Measurements from ENCODE around the gene RAB4A.
A peak's percentile ranks its signal among the peaks of the same experiment; 100 is the strongest.
"Not testable (repeated sequence)": the region's sequence is repeated elsewhere in the genome, so short reads cannot be mapped to it uniquely, and the experiment has no call there.

RAB4A gene

DNA sequence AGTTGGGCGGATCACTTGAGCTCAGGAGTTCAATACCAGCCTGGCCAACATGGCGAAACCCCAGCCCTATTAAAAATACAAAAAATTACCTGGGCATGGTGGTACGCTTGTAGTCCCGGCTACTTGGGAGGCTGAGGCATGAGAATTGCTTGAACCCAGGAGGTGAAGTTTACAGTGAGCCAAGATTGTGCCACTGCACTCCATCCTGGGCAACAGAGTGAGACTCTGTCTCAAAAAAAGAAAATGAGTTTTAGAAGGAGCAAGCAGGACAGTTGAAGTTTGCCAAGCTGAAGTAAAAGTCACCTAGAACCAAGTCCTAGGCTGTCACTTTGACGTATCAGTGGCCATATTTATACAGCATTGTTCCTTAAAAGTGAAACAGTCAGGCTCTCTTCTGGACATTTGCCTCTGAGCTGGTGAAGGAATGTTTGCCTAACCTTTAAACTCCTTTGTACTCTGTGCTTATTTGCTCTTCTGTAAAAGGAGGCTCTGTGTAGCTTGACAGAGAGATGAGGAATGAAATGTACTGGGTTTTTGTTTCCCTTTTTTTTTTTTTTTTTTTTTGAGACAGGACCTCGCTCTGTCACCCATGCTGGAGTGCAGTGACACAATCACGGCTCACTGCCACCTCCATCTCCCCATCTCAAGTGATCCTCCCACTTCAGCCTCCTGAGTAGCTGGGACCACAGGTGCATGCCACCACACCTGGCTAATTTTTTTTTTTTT, 2.8 kb downstream of the RAB4A start:
- FAIRE-seq, result no peak

GRCh38 chr1:229275005-229275404, 4.1 kb downstream of the RAB4A start:
- no peak for FAIRE-seq

- FAIRE-seq, result no peak
Observed at GRCh38 chr1:229278120-229278741, 7.3 kb downstream of the RAB4A start.

DNA sequence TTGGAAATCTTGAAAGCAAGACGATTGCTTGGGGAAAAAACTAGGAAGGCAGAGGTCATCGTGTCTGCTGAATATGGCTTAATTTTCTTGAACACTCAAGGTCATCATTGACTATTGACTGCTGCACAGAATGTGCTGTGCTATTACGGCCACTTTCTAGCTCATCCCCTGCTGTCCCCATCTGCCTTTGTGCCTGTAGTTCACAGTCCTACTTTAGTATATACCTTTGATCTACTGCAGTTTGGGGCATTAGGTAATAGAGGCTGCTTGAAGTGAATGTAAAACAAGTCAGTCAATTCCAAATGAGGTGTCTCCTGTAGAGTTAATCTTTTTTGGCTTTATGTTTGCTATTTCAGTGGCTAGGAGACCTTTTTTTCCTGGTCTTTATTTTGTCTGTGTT, 8.3 kb downstream of the RAB4A start:
- no peak for FAIRE-seq

GRCh38 chr1:229280037-229280828, 9.3 kb downstream of the RAB4A start:
- peak; percentile 58 for FAIRE-seq

DNA sequence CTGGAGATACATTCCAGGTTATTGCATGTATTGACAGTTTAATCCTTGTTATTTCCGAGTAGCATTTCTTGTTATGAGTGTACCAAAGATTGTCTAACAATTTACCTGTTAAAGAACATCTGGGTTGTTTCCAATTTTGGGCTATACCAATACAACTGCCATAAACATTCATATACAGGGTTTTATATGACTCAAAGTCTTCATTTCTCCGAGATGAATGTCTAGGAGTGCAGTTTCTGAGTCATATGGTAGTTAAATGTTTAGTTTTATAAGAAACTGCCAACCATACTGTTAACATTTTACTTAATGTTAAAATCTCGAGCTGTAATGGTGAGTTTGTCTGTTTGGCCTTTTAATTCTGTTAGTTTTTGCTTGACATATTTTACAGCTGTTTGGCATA, 10.0 kb downstream of the RAB4A start:
- FAIRE-seq, result no peak

GRCh38 chr1:229281339-229281926, 10.5 kb downstream of the RAB4A start:
- no peak for FAIRE-seq

DNA sequence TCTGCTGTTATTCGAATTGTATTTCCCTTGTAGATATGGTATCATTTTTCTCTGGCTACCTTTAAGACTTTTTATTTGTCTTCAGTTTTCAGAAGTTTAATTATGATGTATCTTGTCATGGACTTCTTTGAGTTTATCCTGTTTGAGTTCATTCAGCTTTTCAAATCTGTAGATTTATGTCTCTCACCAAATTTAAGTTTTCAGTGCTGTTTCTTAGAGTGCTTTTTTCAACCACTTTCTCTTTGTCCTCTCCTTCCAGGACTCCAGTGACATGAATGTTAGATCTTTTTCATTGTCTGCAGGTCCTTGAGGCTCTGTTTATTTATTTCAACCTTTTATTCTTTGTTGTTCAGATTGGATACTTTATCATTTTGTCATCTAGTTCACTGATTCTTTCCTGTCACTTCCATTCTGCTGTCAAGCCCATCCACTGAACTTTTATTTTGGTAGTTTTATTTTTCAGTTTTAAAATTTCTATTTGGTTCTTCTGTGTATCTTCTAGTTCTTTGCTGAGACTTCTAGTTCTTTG, 11.4 kb downstream of the RAB4A start:
- peak; percentile 58 for FAIRE-seq

- FAIRE-seq, result no peak
Observed at GRCh38 chr1:229283183-229283611, 12.3 kb downstream of the RAB4A start.

GRCh38 chr1:229284887-229285286, 14.0 kb downstream of the RAB4A start:
- FAIRE-seq, result no peak

DNA sequence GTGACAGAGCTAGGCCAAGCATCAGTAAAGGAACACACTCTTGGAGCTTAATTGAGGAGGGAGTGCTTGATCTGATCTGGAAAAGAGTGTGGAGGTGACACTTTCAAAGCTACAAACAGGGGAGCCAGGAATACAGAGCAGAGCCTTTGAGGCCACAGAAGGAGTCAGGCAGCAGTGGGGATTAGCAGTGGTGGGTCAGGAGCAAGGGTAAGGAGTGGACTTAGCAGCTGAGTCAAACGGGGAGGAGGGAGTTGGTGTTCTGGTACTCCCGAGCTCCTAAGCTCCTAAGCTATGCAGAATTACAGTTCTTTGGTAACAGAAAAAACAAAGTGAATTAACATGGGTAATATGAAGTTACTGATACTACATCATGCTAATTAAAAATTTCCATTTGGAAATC, 14.5 kb downstream of the RAB4A start:
- no peak for FAIRE-seq

DNA sequence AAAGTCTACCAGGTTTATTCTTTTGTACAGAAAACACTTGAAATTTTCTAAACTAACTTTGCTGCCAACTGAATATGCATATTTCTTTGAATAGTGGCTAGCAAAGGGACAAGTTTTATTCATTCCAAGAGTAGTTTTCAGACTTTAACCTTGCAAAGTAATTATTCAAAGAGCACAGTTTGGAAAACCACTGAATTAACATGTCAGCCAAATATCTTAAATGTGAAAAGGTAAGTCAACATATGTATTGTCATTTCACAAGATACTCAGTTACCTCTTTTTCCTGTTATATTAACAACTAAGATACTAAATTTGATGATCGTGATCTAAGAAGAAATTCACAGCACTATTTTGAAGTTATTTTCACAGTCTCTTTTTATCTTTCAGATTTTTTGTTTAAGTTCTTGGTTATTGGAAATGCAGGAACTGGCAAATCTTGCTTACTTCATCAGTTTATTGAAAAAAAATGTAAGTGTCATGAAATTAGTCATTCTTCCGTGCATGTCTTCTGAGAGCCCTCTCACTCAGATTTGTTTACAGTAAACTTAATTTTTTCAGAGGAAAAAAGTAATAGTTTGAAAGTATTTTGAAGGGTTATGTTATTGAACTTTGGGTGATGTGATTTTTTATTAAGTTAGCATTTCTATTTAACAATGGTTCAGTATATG, 15.3 kb downstream of the RAB4A start:
- FAIRE-seq, result peak; percentile 70

GRCh38 chr1:229287267-229287666, 16.4 kb downstream of the RAB4A start:
- FAIRE-seq, result no peak

GRCh38 chr1:229288516-229288915, 17.6 kb downstream of the RAB4A start:
- peak; percentile 87 for FAIRE-seq

DNA sequence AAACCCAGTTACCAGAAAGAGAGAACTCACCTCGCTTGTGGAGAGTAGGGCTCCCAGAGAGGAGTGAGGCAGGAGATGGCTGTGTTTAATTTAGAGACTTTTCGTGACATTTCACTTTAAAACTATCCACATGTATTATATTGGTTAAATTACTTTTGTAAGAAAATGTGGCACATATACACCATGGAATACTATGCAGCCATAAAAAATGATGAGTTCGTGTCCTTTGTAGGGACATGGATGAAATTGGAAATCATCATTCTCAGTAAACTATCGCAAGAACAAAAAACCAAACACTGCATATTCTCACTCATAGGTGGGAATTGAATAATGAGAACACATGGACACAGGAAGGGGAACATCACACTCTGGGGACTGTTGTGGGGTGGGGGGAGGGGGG, 20.8 kb downstream of the RAB4A start:
- FAIRE-seq, result not testable (repeated sequence)

DNA sequence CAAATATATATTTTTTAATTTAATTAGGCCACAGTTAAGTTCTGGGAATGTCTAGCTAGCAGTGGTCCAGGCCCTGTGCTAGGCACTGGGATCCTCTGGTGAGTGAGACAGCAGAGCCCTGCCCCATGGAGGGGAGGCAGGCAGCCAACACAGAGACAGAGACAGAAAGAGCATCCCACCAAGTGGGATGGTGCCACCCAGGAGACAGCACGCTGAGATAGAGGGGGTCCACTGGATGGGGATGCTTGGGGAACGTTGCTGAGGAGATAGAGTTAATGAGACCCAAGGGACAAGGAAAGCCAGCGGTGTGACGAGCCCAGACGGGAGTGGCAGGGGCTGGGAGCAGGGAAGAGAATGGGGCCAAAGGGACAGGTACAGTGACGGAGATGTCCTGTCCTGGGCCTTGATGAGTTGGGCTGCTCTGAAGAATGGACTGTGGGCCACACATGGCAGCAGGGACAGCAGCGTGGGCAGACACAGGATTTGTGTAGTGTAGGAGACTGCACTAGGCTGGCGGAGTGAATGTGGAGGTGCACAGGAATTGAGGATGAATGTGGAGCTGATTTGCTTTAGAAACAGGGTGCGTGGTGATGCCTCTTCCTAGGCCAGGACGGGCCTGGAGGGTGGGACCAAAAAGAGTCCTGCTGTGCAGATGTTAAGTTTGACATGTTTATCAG, 22.8 kb downstream of the RAB4A start:
- no peak for FAIRE-seq

DNA sequence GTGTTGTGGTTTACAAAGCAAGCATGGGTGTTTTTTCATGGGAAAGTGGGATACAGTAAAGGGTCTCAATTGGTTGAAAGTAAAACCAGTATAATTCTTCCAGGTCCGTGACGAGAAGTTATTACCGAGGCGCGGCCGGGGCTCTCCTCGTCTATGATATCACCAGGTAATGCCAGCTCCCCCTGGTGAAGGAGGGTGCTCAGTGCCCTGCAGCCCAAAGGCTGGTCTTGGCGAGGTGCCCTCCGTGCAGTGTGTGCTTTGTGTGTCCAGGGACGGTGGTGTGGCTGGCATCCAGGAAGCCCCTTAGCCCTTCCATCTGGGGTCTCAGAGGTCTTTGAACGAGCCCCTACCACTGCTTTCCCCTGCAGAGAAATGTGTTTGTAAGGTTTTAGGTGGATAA, 24.8 kb downstream of the RAB4A start:
- no peak for FAIRE-seq

GRCh38 chr1:229296541-229296941, 25.6 kb downstream of the RAB4A start:
- FAIRE-seq, result no peak

DNA sequence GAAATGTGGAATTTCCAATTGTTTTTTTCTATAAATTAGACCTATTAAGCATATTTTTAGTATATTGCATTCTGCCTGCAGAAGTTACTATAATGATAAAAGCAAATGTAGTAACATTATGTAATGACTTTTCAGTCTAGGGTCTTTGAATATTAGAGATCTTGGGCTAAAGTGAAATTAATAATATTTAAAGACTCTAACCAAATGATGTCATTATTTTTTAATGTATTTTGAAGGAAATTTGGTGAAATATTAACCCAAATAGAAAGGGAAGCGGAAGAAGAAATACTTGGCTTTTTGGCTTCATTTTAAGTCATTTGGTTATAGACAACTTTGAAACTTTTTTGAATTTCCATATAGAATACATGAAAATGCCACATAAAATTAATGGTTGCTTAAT, 26.8 kb downstream of the RAB4A start:
- FAIRE-seq, result no peak

GRCh38 chr1:229298420-229298819, 27.5 kb downstream of the RAB4A start:
- FAIRE-seq, result no peak

DNA sequence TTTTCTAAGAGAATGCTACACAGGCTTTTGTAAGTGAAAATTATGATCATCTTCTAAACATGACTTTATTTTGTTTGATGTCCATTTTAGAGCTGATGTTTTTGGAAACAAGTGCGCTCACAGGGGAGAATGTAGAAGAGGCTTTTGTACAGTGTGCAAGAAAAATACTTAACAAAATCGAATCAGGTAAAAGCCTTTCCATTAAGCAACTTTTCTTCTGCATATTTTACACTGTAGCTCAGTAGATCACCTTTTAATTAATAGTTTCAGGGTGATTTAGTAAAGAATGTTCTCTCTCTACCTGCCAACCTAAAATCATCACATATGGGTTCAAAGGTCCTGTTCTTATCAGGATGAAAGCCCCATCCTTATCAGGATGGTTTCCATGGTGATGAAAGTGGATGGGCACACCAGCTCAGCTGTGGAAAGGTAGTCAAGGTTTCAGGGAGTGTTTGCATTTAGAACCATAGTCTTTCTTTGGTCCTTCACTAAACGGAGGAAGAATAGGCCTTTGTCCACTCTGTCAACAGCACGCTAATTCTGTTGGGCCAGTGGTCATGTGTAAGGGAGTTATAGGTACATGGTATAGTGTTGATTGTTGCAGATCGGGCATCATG, 28.1 kb downstream of the RAB4A start:
- no peak for FAIRE-seq

Measured in islet of Langerhans (tissue), 1 donor.